ENCODE data around the gene BMP2. TPM values are rescaled to one million over a fixed set of nuclear protein-coding genes. Genes with fewer than 3 reads are reported as not detected.

BMP2 gene
- total RNA-seq, 1 donor from 2014 or later = 8.2 TPM

- peak; percentile 48 for DNase-seq (ENCODE audit: low spot score)
These were observed 998 bp downstream of the BMP2 start for GRCh38 chr20:6768228-6769140.

DNA sequence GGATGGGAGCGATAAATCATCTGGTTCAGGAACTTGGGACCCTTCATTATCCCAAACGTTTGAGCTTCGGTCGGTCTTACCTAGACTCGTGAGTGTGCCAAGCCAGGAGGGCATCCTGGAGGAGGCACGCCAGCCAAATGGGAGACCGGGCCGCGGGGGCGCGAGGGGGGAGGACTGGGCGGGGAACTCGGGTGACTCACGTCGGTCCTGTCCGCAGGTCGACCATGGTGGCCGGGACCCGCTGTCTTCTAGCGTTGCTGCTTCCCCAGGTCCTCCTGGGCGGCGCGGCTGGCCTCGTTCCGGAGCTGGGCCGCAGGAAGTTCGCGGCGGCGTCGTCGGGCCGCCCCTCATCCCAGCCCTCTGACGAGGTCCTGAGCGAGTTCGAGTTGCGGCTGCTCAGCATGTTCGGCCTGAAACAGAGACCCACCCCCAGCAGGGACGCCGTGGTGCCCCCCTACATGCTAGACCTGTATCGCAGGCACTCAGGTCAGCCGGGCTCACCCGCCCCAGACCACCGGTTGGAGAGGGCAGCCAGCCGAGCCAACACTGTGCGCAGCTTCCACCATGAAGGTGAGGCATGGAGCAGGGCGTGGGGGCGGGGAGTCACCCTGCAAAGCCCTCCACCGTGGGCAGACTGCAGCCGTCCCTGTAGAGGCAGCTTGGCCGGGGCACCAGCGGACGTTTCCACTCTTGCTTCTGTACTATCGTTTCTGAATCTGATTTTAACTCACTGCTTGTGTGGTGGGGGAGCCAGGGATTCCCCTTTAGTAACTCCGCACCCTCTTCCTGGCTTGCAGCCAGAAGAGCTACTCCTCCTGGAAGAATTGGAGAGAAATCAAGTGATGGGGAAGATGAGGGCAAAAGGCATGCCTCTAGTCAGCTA, 2.7 kb downstream of the BMP2 start:
- peak; percentile 26 for DNase-seq (ENCODE audit: low spot score)

- DNase-seq (ENCODE audit: low spot score) = peak; percentile 95
These were observed 3.3 kb downstream of the BMP2 start for GRCh38 chr20:6770786-6771100.

- DNase-seq (ENCODE audit: low spot score) = no peak
These were observed 13.1 kb downstream of the BMP2 start for GRCh38 chr20:6780433-6781190.

DNA sequence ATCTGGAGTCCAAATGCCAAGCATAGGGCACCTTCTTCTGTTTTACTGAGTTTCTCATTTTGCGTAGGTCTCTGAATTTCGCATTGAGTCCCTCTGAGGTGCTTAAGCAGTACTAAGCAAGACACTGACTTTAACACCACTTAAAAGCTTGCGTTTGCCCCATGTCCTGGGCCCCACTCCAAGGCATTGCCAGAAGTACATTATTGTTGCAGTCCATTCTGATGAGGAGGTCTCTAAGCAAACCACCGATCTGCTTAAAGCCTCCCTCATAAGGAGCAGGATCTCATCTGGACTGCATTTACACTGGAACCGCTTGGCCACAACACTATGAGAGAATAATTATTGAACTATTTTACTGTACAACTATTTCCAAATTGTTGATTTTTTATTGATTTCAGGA, 16.3 kb downstream of the BMP2 start:
- peak; percentile 32 for DNase-seq (ENCODE audit: low spot score)

GRCh38 chr20:6784210-6784631, 16.7 kb downstream of the BMP2 start:
- peak; percentile 37 for DNase-seq (ENCODE audit: low spot score)

DNA sequence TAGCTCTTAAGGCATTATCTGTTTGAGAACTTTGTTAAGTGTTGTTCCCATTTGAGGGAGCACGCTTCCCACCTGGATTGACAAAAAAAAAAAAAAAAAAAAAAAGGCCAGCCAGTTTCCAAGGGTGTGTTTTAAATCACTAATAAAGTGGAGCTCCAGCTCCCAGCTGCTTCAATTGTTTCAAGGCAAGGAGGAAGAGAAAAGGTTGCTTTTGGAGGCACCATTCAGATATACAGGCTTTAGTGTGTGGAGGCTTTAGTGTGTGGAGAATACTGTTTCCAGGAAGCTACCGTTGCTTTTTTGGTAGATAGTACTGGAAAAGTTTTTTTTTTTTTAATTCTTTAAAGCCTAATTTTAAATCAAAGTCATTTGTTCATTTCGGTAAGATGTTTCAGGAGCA, 17.3 kb downstream of the BMP2 start:
- DNase-seq (ENCODE audit: low spot score) = no peak

- no peak for DNase-seq (ENCODE audit: low spot score)
These were observed 19.1 kb downstream of the BMP2 start for GRCh38 chr20:6786548-6786947.

GRCh38 chr20:6792789-6793188, 25.3 kb downstream of the BMP2 start:
- no peak for DNase-seq (ENCODE audit: low spot score)

- DNase-seq (ENCODE audit: low spot score) = no peak
These were observed 34.7 kb downstream of the BMP2 start for GRCh38 chr20:6802227-6802626.

DNA sequence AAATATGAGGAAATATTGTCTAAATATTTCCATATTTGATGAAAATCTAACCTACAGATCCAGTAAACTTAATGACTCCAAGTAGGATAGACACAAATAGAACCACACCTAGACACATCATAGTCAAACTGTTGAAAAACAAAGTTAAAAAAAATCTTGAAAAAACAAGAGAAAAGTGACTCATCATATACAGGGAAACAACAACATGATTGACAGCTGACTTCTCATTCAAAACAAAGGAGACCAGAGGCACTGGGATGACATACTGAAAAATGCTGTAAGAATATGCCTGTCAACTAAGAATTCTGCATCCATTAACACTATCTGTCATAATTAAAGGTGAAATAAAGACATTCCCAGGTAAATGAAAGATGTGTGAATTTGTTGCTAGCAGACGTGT, 38.8 kb downstream of the BMP2 start:
- no peak for DNase-seq (ENCODE audit: low spot score)

GRCh38 chr20:6811262-6812035, 44.0 kb downstream of the BMP2 start:
- DNase-seq (ENCODE audit: low spot score) = no peak

GRCh38 chr20:6812530-6812929, 45.0 kb downstream of the BMP2 start:
- DNase-seq (ENCODE audit: low spot score) = no peak

GRCh38 chr20:6814945-6815344, 47.5 kb downstream of the BMP2 start:
- no peak for DNase-seq (ENCODE audit: low spot score)

DNA sequence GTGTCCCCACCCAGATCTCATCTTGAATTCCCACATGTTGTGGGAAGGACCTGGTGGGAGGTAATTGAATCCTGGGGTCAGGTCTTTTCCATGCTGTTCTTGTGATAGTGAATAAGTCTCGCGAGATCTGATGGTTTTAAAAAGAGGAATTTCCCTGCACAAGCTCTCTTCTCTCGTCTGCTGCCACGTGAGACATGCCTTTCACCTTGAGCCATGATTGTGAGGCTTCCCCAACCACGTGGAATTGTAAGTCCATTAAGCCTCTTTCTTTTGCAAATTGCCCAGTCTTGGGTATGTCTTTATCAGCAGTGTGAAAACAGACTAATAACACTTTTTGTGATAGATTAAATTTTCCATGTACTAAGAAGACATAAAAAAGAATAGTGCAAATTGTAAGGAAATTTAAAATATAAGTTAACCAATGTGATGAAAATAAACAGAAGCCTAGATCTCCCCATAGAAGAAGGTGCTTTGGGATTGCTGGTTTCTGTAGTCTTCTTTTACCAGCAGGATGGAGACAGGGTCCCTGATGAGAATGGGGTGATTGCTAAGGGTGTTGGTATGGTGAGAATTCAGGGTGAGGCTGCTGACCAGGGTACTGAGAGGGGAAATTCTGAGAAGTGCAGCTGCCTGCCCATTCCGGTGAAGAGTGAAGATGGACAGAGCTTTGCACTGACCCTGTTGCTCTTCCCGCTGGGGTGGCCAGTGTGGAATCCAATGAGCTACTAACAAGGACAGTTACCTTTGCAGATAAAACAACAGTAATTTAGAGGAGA, 50.7 kb downstream of the BMP2 start:
- DNase-seq (ENCODE audit: low spot score) = no peak

GRCh38 chr20:6819599-6819998, 52.1 kb downstream of the BMP2 start:
- DNase-seq (ENCODE audit: low spot score) = no peak

DNA sequence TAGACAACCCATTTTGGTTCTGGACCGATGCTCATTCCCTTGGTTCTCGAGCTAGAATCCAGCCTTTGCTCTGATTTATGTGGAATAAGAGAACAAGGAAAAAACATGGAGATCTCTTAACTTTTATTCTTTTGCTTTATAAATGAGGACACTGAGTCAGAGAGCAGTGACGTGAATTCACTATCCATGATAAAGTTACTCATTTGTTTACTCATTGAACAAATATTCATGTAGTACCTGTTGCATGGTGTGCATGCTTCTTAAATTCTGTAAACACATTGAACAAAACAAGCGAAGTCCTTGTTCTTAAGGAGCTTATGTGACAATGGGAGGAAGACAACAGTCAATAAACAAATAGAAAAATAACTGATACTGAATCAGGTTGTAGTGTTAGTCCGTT, 56.9 kb downstream of the BMP2 start:
- DNase-seq (ENCODE audit: low spot score) = no peak

DNA sequence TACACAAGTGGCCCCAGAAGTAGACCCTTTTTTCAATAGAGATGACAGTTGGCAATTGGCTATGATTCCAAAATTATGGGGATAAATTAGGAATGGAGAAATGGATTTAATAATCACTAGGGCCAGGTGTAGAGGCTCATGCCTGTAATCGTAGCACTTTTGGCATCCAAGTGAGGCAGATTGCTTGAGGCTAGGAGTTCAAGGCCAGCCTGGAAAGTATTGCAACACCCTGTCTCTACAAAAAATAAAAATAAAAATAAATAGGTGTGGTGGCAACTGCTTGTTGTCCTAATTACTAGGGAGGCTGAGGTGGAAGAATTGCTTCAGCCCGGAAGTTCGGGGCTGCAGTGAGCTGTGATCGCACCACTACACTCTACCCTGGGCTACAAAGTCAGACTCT, 60.0 kb downstream of the BMP2 start:
- DNase-seq (ENCODE audit: low spot score) = no peak

DNA sequence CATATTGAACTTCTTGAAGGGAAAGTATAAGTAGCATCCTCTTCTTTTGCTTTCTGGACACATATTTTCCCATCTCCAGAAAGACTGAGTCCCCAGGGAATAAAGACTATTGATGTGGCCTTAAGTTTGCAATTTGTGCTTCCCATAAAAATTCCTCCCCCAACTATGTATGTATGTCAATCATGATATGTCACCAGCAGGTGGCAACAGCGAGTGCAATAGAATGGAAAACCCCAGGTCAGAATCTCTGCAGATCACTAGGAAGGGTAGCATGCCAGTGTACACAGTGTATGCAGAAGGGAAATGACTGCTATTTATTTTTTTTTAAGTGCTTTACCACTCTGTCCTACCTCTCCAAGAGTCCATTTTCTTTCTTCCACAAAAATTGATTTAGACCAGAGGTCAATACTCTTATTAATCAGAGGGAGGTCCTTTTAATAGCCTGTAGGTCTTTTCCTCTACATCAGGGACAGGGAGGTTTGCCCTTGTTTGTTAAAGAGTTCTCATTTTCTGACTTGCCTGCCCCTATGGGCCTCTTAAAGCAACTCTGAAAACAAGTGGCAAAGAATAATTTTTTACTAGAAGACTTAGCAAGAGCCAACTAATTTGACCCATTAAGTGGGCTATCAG, 61.4 kb downstream of the BMP2 start:
- peak; percentile 67 for DNase-seq (ENCODE audit: low spot score)

Measured in umbilical cord (tissue), 2 donors.